Skeletal muscle satellite cell (primary cell): ENCODE measurements around the gene NELL2.

Experiments
- H3K27me3 ChIP-seq: 2 replicates; pipeline ENCODE4 v1.7.0; 2013; ENCODE audit warnings: low read length; ENCODE audit not compliant: control insufficient read depth, insufficient read depth
- H3K36me3 ChIP-seq: 2 replicates; pipeline ENCODE4 v1.7.0; 2013; ENCODE audit warnings: mild to moderate bottlenecking, control low read depth, low read length; ENCODE audit not compliant: insufficient read depth
- H3K4me1 ChIP-seq: 2 replicates; pipeline ENCODE4 v1.7.0; 2013; ENCODE audit warnings: low read length; ENCODE audit not compliant: control insufficient read depth, insufficient read depth
- H3K4me2 ChIP-seq: 2 replicates; pipeline ENCODE4 v1.7.0; 2013; ENCODE audit warnings: mild to moderate bottlenecking, low read length
- H3K4me3 ChIP-seq: 2 replicates; pipeline ENCODE4 v1.7.0; 2013; ENCODE audit warnings: low read length
- H3K9ac ChIP-seq: 2 replicates; pipeline ENCODE4 v1.7.0; 2013; ENCODE audit warnings: mild to moderate bottlenecking, low read depth, low read length, moderate library complexity
- H3K9me3 ChIP-seq: replicated peaks from 2 replicates; pipeline ENCODE4 v1.7.0; 2013; ENCODE audit warnings: mild to moderate bottlenecking, control low read depth, low read length

NELL2 gene

GRCh38 chr12:44558340-44559100 lies 317.6 kb downstream of the NELL2 start:
- no peaks in the 10 kb centered on the region for H3K27me3 ChIP-seq
- no peaks in the 10 kb centered on the region for H3K4me1 ChIP-seq
- peaks cover 2% of the 10 kb centered on the region for H3K9me3 ChIP-seq
- H3K36me3 ChIP-seq: no peaks in the 10 kb centered on the region
- H3K4me3 ChIP-seq: no peak overlapping the region
- H3K9ac ChIP-seq: no peak overlapping the region
- no peak overlapping the region for H3K4me2 ChIP-seq

- Histone ChIP-seq H3K4me1 (no peaks in the 10 kb centered on the region), H3K27me3 (no peaks in the 10 kb centered on the region), H3K36me3 (no peaks in the 10 kb centered on the region), H3K9me3 (peaks cover 2% of the 10 kb centered on the region), H3K4me2 (no peak overlapping the region), H3K9ac (no peak overlapping the region), H3K4me3 (no peak overlapping the region)
Measured at GRCh38 chr12:44555454-44555853, 320.7 kb downstream of the NELL2 start.

- Histone ChIP-seq H3K27me3 (no peaks in the 10 kb centered on the region), H3K9me3 (no peaks in the 10 kb centered on the region), H3K4me1 (no peaks in the 10 kb centered on the region), H3K4me3 (no peak overlapping the region), H3K9ac (no peak overlapping the region), H3K36me3 (no peaks in the 10 kb centered on the region), H3K4me2 (no peak overlapping the region)
Measured at GRCh38 chr12:44551631-44552030, 324.5 kb downstream of the NELL2 start.

GRCh38 chr12:44550377-44550776 lies 325.7 kb downstream of the NELL2 start:
- Histone ChIP-seq H3K36me3 (no peaks in the 10 kb centered on the region), H3K9me3 (no peaks in the 10 kb centered on the region), H3K4me3 (no peak overlapping the region), H3K9ac (no peak overlapping the region), H3K4me2 (no peak overlapping the region), H3K27me3 (no peaks in the 10 kb centered on the region), H3K4me1 (no peaks in the 10 kb centered on the region)

GRCh38 chr12:44546060-44546459 lies 330.1 kb downstream of the NELL2 start:
- Histone ChIP-seq H3K4me3 (no peak overlapping the region), H3K36me3 (no peaks in the 10 kb centered on the region), H3K4me1 (no peaks in the 10 kb centered on the region), H3K9ac (no peak overlapping the region), H3K27me3 (no peaks in the 10 kb centered on the region), H3K4me2 (no peak overlapping the region), H3K9me3 (no peaks in the 10 kb centered on the region)

- H3K27me3 ChIP-seq: no peaks in the 10 kb centered on the region
- no peak overlapping the region for H3K4me3 ChIP-seq
- H3K36me3 ChIP-seq: no peaks in the 10 kb centered on the region
- no peak overlapping the region for H3K4me2 ChIP-seq
- no peak overlapping the region for H3K9ac ChIP-seq
- H3K9me3 ChIP-seq: no peaks in the 10 kb centered on the region
- no peaks in the 10 kb centered on the region for H3K4me1 ChIP-seq
Measured at GRCh38 chr12:44544018-44544417, 332.1 kb downstream of the NELL2 start.

- H3K9ac ChIP-seq: no peak overlapping the region
- H3K4me2 ChIP-seq: no peak overlapping the region
- H3K27me3 ChIP-seq: no peaks in the 10 kb centered on the region
- no peak overlapping the region for H3K4me3 ChIP-seq
- no peaks in the 10 kb centered on the region for H3K36me3 ChIP-seq
- H3K4me1 ChIP-seq: no peaks in the 10 kb centered on the region
- H3K9me3 ChIP-seq: no peaks in the 10 kb centered on the region
Measured at GRCh38 chr12:44542716-44543115, 333.4 kb downstream of the NELL2 start.

GRCh38 chr12:44537354-44537753 lies 338.8 kb downstream of the NELL2 start:
- Histone ChIP-seq H3K9me3 (no peaks in the 10 kb centered on the region), H3K27me3 (no peaks in the 10 kb centered on the region), H3K9ac (no peak overlapping the region), H3K4me3 (no peak overlapping the region), H3K4me1 (no peaks in the 10 kb centered on the region), H3K36me3 (no peaks in the 10 kb centered on the region), H3K4me2 (no peak overlapping the region)

- H3K27me3 ChIP-seq: no peaks in the 10 kb centered on the region
- H3K4me1 ChIP-seq: no peaks in the 10 kb centered on the region
- no peak overlapping the region for H3K4me3 ChIP-seq
- peaks cover 3% of the 10 kb centered on the region for H3K9me3 ChIP-seq
- H3K9ac ChIP-seq: no peak overlapping the region
- no peak overlapping the region for H3K4me2 ChIP-seq
- no peaks in the 10 kb centered on the region for H3K36me3 ChIP-seq
Measured at GRCh38 chr12:44532940-44533339, 343.2 kb downstream of the NELL2 start.

- Histone ChIP-seq H3K36me3 (no peaks in the 10 kb centered on the region), H3K4me1 (no peaks in the 10 kb centered on the region), H3K4me3 (no peak overlapping the region), H3K27me3 (no peaks in the 10 kb centered on the region), H3K9me3 (peaks cover 3% of the 10 kb centered on the region), H3K9ac (no peak overlapping the region), H3K4me2 (no peak overlapping the region)
Measured at GRCh38 chr12:44531320-44531971, 344.7 kb downstream of the NELL2 start.

GRCh38 chr12:44526655-44527182 lies 349.4 kb downstream of the NELL2 start:
- no peak overlapping the region for H3K9ac ChIP-seq
- H3K4me3 ChIP-seq: no peak overlapping the region
- H3K4me1 ChIP-seq: no peaks in the 10 kb centered on the region
- H3K36me3 ChIP-seq: no peaks in the 10 kb centered on the region
- H3K4me2 ChIP-seq: no peak overlapping the region
- no peaks in the 10 kb centered on the region for H3K27me3 ChIP-seq
- peaks cover 3% of the 10 kb centered on the region for H3K9me3 ChIP-seq
